Skeletal muscle tissue (tissue), 4 donors: ENCODE measurements around the gene CTXN2. TPM values are rescaled to one million over a fixed set of nuclear protein-coding genes. Genes with fewer than 3 reads are reported as not detected.

Source experiments
- H3K27ac ChIP-seq: one replicate; pipeline ENCODE4 v1.7.0; 2013; ENCODE audit warnings: mild to moderate bottlenecking, low read depth, low read length, inconsistent platforms
- H3K27me3 ChIP-seq, 3 donors: one replicate each; pipeline ENCODE4 v1.7.0; 2013; ENCODE audit warnings: low read length in 3 of 3; ENCODE audit not compliant: control insufficient read depth in 3 of 3, insufficient read depth in 3 of 3
- H3K36me3 ChIP-seq, 3 donors: one replicate each; pipeline ENCODE4 v1.7.0; 2013; ENCODE audit warnings: low read length in 3 of 3; ENCODE audit not compliant: control insufficient read depth in 3 of 3, insufficient read depth in 3 of 3
- H3K4me1 ChIP-seq, 3 donors: one replicate each; pipeline ENCODE4 v1.7.0; 2013; ENCODE audit warnings: low read length in 3 of 3, mild to moderate bottlenecking in 3 of 3; ENCODE audit not compliant: control insufficient read depth in 3 of 3, insufficient read depth in 3 of 3
- H3K4me3 ChIP-seq, 3 donors: one replicate each; pipeline ENCODE4 v1.7.0; 2013; ENCODE audit warnings: low read length in 3 of 3
- H3K9ac ChIP-seq, 3 donors: one replicate each; pipeline ENCODE4 v1.7.0; 2013; ENCODE audit warnings: low read length in 3 of 3, mild to moderate bottlenecking in 3 of 3, moderate library complexity in 2 of 3, low read depth in 1 of 3
- H3K9me3 ChIP-seq, 3 donors: one replicate each; pipeline ENCODE4 v1.7.0; 2013; ENCODE audit warnings: low read length in 3 of 3; ENCODE audit not compliant: control insufficient read depth in 3 of 3
- total RNA-seq: library from RNA; depleted of rRNA; stranded (reverse); fragments of >200 nt; gene quantifications from one replicate; pipeline ENCODE4 v1.2.3, GENCODE V29; 2014
- donor health status: Osteomylitis.

The CTXN2 gene
- total RNA-seq, 1 donor from 2014 or later = not detected

DNA sequence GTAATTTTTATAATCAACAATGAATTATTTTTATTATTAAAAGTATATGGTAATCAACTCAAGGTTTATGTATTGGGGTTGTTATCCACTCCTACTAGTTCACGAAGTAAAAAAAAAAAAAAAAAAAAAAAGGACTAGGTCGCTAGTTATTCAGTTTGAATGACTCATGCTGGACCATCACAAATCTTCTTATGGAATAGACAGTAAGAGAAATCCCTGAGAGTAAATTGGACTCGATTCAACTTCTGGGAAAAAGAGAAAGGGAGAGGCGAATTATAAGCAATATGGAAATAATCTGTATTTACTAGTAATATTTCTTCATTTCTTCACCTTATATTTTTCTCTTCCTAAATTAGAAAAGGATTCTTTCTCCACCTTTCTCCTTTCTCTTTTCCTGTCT, 15.4 kb upstream of the CTXN2 start:
- H3K4me3 ChIP-seq = no peak overlapping the region
- no peak overlapping the region for H3K27ac ChIP-seq
- H3K4me1 ChIP-seq = peaks cover 0 to 2% (median 2%) of the 10 kb centered on the region in 3 donors
- no peaks in the 10 kb centered on the region for H3K9me3 ChIP-seq
- H3K36me3 ChIP-seq = no peaks in the 10 kb centered on the region
- no peak overlapping the region for H3K9ac ChIP-seq
- H3K27me3 ChIP-seq = peaks cover 6 to 10% (median 6%) of the 10 kb centered on the region in 3 donors

- peak overlapping the region in 2 of 3 donors; percentile 54 to 59 for H3K4me3 ChIP-seq
- no peaks in the 10 kb centered on the region for H3K36me3 ChIP-seq
- H3K9ac ChIP-seq = no peak overlapping the region
- no peak overlapping the region for H3K27ac ChIP-seq
- H3K27me3 ChIP-seq = peaks cover 6 to 10% (median 6%) of the 10 kb centered on the region in 3 donors
- peaks cover 0 to 2% (median 2%) of the 10 kb centered on the region in 3 donors for H3K4me1 ChIP-seq
- no peaks in the 10 kb centered on the region for H3K9me3 ChIP-seq
Observed at GRCh38 chr15:48176957-48177356, 14.5 kb upstream of the CTXN2 start.

DNA sequence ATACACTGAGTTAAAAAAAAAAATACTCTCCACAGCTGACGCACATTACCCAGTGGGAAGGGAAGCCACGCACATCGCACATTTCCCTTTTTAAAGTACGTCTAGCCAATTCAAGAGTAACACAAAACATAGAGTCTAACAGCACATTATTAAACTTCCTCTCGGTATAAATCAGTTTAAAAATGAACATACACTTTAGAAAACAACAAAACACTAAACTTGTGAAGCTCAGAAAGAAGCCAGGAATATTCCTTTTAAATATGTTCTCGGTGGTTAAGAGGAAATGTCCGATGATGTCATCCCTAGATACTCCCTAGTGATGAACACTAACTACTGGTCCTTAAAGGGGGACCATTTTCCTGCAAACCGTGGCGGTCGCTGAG, 14.1 kb upstream of the CTXN2 start:
- Histone ChIP-seq H3K9me3 (no peaks in the 10 kb centered on the region), H3K27me3 (peaks cover 6 to 10% (median 6%) of the 10 kb centered on the region in 3 donors), H3K4me3 (peak overlapping the region; percentile 51 to 59 (median 54)), H3K36me3 (no peaks in the 10 kb centered on the region), H3K9ac (peak overlapping the region in 2 of 3 donors; percentile 1 to 62), H3K4me1 (peaks cover 0 to 2% (median 2%) of the 10 kb centered on the region in 3 donors), H3K27ac (no peak overlapping the region)

GRCh38 chr15:48177766-48178647, 13.5 kb upstream of the CTXN2 start, which contains the start of gene MYEF2:
TSS of gene MYEF2 (minus strand) at chr15:48178295. CDS start at chr15:48178237, 58 bp downstream.
- Histone ChIP-seq H3K4me1 (peaks cover 0 to 2% (median 2%) of the 10 kb centered on the region in 3 donors), H3K27ac (no peak within 1 kb of the TSS), H3K9me3 (no peaks in the 10 kb centered on the region)

DNA sequence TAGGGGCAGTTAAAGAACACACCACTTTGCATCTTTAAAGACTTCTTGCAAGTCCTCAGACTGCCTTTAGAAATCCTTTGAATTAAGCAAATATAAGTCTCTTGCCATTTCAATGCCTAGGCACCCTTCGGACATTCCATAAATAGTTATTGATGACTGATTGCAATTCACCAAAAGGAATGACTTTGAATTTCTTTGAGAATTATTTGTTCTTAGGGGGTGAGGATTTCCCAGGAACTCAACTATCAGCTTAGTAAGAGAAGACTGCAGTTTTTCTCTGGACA, 12.9 kb upstream of the CTXN2 start:
- H3K4me3 ChIP-seq = peak overlapping the region in 2 of 3 donors; percentile 18 to 54

More at GRCh38 chr15:48177766-48178647, 13.5 kb upstream of the CTXN2 start, which contains the start of gene MYEF2:
- Histone ChIP-seq H3K9ac (peak within 1 kb of the TSS in 2 of 3 donors; percentile 1 to 62), H3K36me3 (no peaks in the 10 kb centered on the region), H3K27me3 (peaks cover 6 to 10% (median 6%) of the 10 kb centered on the region in 3 donors), H3K4me3 (peak within 1 kb of the TSS; percentile 51 to 59 (median 54))

GRCh38 chr15:48182749-48183148, 8.7 kb upstream of the CTXN2 start:
- H3K4me3 ChIP-seq = no peak overlapping the region
- H3K4me1 ChIP-seq = no peaks in the 10 kb centered on the region

More for the DNA sequence above, 12.9 kb upstream of the CTXN2 start:
- Histone ChIP-seq H3K27ac (no peak overlapping the region), H3K9me3 (no peaks in the 10 kb centered on the region), H3K4me1 (peaks cover 0 to 2% (median 2%) of the 10 kb centered on the region in 3 donors), H3K9ac (no peak overlapping the region), H3K36me3 (no peaks in the 10 kb centered on the region), H3K27me3 (peaks cover 3 to 10% (median 6%) of the 10 kb centered on the region in 3 donors)

GRCh38 chr15:48185529-48185928, 5.9 kb upstream of the CTXN2 start:
- Histone ChIP-seq H3K9me3 (no peaks in the 10 kb centered on the region), H3K4me1 (no peaks in the 10 kb centered on the region), H3K27ac (no peak overlapping the region), H3K4me3 (no peak overlapping the region), H3K36me3 (no peaks in the 10 kb centered on the region), H3K27me3 (no peaks in the 10 kb centered on the region), H3K9ac (no peak overlapping the region)

More at GRCh38 chr15:48182749-48183148, 8.7 kb upstream of the CTXN2 start:
- Histone ChIP-seq H3K9me3 (no peaks in the 10 kb centered on the region), H3K36me3 (no peaks in the 10 kb centered on the region), H3K27me3 (peaks cover 0 to 7% (median 0%) of the 10 kb centered on the region in 3 donors), H3K9ac (no peak overlapping the region), H3K27ac (no peak overlapping the region)

DNA sequence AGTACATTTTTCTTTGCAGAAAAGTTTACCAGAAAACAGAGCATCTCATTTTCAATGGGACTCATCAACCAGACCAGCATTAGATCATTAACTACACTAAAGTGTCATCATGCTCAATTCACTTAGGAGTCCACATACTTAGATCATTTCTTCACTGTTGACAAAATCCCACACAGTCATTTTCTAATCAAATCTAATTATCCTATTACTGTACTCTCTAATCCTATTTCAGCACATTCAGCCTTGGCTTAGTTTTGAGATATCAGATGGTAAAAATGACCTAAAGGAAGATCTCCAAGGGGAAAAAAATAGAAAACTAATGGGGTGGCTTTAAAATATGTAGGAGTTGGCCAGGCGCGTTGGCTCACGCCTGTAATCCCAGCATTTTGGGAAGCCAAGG, 5.2 kb upstream of the CTXN2 start:
- Histone ChIP-seq H3K36me3 (no peaks in the 10 kb centered on the region), H3K27ac (no peak overlapping the region), H3K9me3 (no peaks in the 10 kb centered on the region), H3K27me3 (peaks cover 0 to under 1% (median 0%) of the 10 kb centered on the region in 3 donors), H3K4me3 (no peak overlapping the region), H3K9ac (no peak overlapping the region), H3K4me1 (no peaks in the 10 kb centered on the region)

- Histone ChIP-seq H3K4me3 (no peak overlapping the region), H3K27me3 (peaks cover 4 to 12% (median 10%) of the 10 kb centered on the region in 3 donors), H3K9ac (no peak overlapping the region)
Observed at GRCh38 chr15:48190932-48191573, 412 bp upstream of the CTXN2 start.

GRCh38 chr15:48202068-48202467, 10.6 kb downstream of the CTXN2 start:
- Histone ChIP-seq H3K4me3 (no peak overlapping the region), H3K27ac (no peak overlapping the region), H3K36me3 (no peaks in the 10 kb centered on the region), H3K27me3 (no peaks in the 10 kb centered on the region), H3K9ac (no peak overlapping the region), H3K4me1 (no peaks in the 10 kb centered on the region), H3K9me3 (no peaks in the 10 kb centered on the region)

More at GRCh38 chr15:48190932-48191573, 412 bp upstream of the CTXN2 start:
- H3K4me1 ChIP-seq = no peaks in the 10 kb centered on the region
- H3K9me3 ChIP-seq = no peaks in the 10 kb centered on the region
- H3K27ac ChIP-seq = no peak overlapping the region
- H3K36me3 ChIP-seq = no peaks in the 10 kb centered on the region
